GM19023 (cell line): ENCODE results near the gene PIK3CG.
"Not testable (repeated sequence)": the region's sequence is repeated elsewhere in the genome, so short reads cannot be mapped to it uniquely, and the experiment has no call there.

ENCODE experiments used
- ATAC-seq: cut with Tn5 transposase; IDR thresholded peaks from one replicate; pipeline ENCODE4 v1.9.1; 2021; ENCODE audit warnings: mild to moderate bottlenecking, moderate library complexity; ENCODE audit not compliant: unreplicated experiment

PIK3CG gene

DNA sequence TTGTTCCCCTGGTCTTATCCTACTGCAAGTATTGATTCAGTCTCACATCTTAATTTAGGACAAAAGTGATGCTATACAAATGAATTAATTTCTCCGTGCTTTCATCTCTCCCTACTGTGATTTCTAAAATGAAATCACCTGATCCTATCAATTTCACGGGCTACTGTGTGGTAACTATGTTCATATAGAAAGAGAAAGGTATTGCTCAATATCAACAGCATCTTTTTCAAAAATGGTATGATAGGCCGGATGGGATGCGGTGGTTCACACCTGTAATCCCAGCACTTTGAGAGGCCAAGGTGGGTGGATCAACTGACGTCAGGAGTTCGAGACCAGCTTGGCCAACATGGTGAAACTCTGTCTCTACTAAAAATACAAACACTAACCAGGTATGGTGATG, 71.2 kb downstream of the PIK3CG start:
- no peak for ATAC-seq

DNA sequence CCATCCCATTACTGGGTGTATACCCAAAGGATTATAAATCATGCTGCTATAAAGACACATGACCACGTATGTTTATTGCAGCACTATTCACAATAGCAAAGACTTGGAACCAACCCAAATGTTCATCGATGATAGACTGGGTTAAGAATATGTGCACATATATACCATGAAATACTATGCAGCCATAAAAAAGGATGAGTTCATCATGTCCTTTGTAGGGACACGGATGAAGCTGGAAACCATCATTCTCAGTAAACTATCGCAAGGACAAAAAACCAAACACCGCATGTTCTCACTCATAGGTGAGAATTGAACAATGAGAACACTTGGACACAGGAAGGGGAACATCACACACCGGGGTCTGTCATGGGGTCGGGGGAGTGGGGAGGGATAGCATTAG, 73.0 kb downstream of the PIK3CG start:
- not testable (repeated sequence) for ATAC-seq

DNA sequence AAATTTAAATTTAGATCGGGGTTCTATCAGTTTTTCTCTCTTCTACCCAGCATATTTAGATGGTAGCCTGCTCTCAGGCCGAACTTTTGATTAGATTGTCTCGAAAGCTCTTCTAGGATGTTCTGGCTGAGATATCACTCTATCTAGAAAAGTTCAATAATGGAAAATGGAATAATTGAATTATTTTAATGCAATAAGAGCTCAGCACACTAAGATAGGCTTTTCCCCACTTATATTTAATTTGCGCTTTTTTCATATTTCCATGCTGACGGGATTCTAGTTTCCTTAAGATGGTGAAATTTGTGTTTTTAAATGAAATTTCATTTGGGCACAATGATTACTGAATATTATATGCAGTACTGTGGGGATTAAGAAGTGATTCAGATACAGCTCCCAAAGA, 73.7 kb downstream of the PIK3CG start:
- ATAC-seq = no peak

DNA sequence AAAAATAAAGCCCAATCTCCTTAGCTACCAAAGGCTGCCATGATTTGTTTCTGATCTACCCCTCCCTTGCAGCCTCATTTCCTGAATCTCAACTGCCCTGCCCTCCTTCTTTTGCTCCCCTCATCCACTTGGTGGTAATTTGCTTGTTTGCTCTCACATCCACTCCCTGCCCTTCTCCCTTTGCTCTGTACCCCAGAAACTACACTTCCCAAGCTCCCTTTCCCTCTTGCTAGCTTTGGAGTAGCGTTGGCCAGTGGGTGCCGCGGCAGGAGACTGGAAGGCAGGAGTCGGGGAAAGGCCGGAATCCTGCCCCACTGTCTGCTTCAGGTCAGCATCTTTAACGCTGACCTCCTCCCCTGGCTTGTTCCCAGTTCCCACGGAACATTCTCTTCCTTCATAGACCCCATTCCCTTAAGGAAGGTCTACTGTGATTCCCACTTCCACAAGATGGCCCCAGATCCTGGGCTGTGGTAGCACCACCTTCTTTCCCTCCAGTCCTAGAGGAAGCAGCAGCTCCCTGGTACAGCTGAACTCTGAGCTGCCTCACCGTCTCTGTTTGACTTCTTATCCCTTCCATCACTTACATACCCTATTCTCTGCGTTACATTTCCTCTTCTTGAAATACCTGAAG, 79.1 kb downstream of the PIK3CG start:
- ATAC-seq = no peak

DNA sequence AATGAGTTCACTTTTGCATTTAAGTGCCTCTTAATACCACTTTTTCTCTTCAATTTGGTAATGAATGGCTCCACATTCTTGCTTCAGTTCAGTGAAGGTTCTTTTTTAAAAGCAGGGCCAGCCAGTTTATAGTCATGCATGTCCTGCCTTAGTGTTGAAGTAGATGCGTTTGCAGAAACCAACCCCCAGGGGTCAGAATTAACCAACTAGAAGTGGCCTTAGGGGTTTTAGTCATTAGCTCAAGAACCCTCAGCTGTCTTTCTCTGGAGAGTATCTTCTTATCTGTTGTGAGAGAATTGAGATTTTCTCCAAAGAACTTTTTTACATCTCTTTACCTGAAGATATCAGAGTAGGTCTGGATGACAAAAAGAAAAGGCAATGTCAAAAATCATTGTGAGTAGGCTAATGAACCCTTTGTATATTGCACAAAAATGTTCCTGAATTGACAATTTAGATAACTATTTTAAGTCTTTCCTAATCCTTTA, 82.2 kb downstream of the PIK3CG start:
- ATAC-seq = no peak

DNA sequence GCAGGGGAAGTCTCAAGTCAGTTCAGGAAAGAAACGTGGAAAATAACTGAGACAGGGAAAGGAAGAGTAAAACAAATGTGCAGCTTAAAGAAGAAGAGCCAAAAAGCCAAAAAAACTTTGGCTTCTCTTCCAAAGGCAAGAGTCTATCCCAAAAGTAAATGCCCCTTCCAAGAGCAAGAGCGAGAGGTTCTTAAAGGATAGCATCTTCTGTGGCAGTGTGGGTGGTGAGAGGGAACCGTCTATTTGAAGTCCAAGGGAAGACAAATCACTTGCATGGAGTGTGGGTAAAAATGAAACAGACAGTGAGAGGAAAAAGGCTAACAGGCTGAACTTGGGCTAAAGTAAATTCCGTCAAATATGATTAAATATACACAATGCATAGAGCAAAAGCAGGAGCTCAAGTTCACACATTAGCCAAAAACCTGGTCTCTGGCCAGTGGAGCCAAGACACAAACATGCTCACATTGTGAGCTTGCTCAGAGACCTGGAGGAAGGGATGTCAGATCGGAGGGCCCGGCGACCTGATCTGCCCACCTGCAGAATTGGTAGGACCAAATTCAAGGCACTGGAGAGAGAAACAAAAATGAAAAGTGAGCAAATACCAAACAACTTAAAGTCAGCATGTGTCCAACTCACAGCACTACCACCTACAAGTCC, 87.0 kb downstream of the PIK3CG start:
- ATAC-seq = no peak

DNA sequence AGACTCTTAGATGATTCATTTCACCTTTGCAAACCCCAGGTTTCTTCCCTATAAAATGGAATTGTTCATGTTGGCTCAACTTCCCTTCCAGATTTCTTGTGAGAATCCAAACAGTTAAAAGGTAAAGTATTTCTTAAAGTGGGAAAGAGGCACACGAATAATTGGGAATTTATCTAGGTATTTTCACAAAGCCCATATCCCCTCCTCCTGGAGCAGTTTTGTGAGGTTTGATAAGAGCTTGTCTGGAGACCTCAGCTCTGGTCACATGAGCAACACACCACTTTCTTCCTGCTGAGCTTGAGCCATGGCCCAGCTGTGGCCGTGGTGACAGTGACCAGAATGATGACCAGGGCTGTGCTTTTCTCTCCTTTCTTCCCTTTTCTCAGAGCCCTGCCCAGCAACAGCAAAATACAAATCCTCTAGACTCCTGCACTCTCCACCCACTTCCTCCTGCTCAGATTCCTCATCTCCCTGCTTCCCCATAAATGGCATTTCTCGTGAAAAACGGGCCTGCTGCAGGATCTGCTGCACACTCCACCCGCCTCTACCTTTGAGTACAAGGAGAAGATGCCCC, 87.7 kb downstream of the PIK3CG start:
- ATAC-seq = no peak

DNA sequence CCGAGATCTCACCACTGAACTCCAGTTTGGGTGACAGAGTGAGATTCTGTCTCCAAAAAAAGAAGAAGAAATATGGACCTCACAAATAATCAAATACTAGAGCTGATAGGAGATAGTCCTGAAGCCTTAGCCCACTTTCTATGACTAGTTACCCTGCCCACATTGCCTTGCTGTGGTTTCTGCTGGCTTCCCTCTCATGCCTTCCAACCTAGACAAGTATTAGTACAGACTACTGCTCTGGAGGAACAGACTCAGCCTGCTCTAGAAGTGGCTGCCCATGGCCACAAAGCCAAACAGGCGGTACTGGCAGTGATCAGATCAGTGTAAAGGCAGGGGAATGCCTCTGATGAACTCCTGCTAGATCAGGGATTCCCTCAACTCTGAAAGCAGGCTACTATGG, 89.8 kb downstream of the PIK3CG start:
- no peak for ATAC-seq

DNA sequence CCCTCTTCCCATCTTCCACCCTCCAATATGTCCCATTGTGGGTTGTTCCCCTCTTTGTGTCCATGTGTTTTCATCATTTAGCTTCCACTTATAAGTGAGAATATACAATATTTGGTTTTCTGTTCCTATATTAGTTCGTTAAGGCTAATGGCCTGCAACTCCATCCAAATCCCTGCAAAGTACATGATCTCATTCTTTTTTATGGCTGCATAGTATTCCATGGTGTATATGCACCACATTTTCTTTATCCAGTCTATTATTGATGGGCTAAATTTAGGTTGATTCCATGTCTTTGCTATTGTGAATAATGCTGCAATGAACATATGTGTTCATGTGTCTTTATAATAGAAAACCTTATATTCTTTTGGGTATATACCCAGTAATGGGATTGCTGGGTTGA, 90.8 kb downstream of the PIK3CG start:
- not testable (repeated sequence) for ATAC-seq
